ENCODE data around the gene ATL3.

ATL3 gene

GRCh38 chr11:63713766-63714165, 42.6 kb upstream of the ATL3 start:
- Histone ChIP-seq H3K9me3 (ENCODE audit: control insufficient read depth, insufficient read depth, low read depth, low read length) (no peaks in the 10 kb centered on the region), H3K4me1 (ENCODE audit: control insufficient read depth, insufficient read depth, low read length) (0 out of 2 replicates have a peak, but pooled peaks cover 2% of the 10 kb centered on the region), H3K36me3 (ENCODE audit: control insufficient read depth in 2 of 2, insufficient read depth in 1 of 2, low read length in 2 of 2) (peaks cover 0 to under 1% of the 10 kb centered on the region in 2 experiments; a peak in 2 of 3 replicates), H3K4me3 (ENCODE audit: low read depth, low read length) (no peak overlapping the region), H3K27ac (ENCODE audit: extremely low read depth, low read depth, low read length) (no peak overlapping the region)
- CTCF ChIA-PET: interaction anchor here (3.7 kb wide), 1 partner anchor 23 kb away, joined by 14 read pairs; no protein-coding TSS in a partner anchor
- POLR2A ChIA-PET: no interaction called here
- TF ChIP-seq PATZ1 (tag by site-specific recombination; IDR thresholded peaks at IDR 0.05) (no peak), ZNF501 (tag by site-specific recombination; IDR thresholded peaks at IDR 0.05) (no peak), ZNF362 (tag by site-specific recombination; IDR thresholded peaks at IDR 0.05) (no peak), ZNF513 (tag by site-specific recombination; IDR thresholded peaks at IDR 0.05) (no peak), YY1 (tag by site-specific recombination; IDR thresholded peaks at IDR 0.05) (no peak), PRDM1 (tag by site-specific recombination; IDR thresholded peaks at IDR 0.05) (no peak), ZBTB48 (tag by site-specific recombination; IDR thresholded peaks at IDR 0.05) (no peak), HOXA7 (CRISPR knock-in tag; IDR thresholded peaks at IDR 0.05; ENCODE audit: borderline replicate concordance) (no peak), ZNF16 (tag by site-specific recombination; IDR thresholded peaks at IDR 0.05; ENCODE audit: low read depth) (no peak)

- Histone ChIP-seq H3K4me3 (ENCODE audit: low read depth, low read length) (no peak overlapping the region), H3K27ac (ENCODE audit: extremely low read depth, low read depth, low read length) (no peak overlapping the region), H3K4me1 (ENCODE audit: control insufficient read depth, insufficient read depth, low read length) (0 out of 2 replicates have a peak, but pooled peaks cover 2% of the 10 kb centered on the region), H3K9me3 (ENCODE audit: control insufficient read depth, insufficient read depth, low read depth, low read length) (no peaks in the 10 kb centered on the region), H3K36me3 (ENCODE audit: control insufficient read depth in 2 of 2, insufficient read depth in 1 of 2, low read length in 2 of 2) (no peaks in the 10 kb centered on the region)
- no peak for TF ChIP-seq ZNF621 (tag by site-specific recombination; IDR thresholded peaks at IDR 0.05)
- TF ChIP-seq ZNF473 (tag by site-specific recombination; IDR thresholded peaks at IDR 0.05): no peak
- TF ChIP-seq YY2 (tag by site-specific recombination; IDR thresholded peaks at IDR 0.05): no peak
- TF ChIP-seq KLF8 (tag by site-specific recombination; IDR thresholded peaks at IDR 0.05): no peak
- TF ChIP-seq ZNF23 (tag by site-specific recombination; IDR thresholded peaks at IDR 0.05; ENCODE audit: borderline replicate concordance): no peak
- TF ChIP-seq HIC1 (tag by site-specific recombination; IDR thresholded peaks at IDR 0.05): no peak
- no peak for TF ChIP-seq ZNF610 (tag by site-specific recombination; IDR thresholded peaks at IDR 0.05; ENCODE audit: borderline replicate concordance)
- TF ChIP-seq ZNF16 (tag by site-specific recombination; IDR thresholded peaks at IDR 0.05; ENCODE audit: low read depth): no peak
- TF ChIP-seq ZNF174 (tag by site-specific recombination; IDR thresholded peaks at IDR 0.05): no peak
- CTCF ChIA-PET: interaction anchor here (1.1 to 1.2 kb wide), 2 partner anchors 27 to 76 kb away, joined by 3 to 6 read pairs; no protein-coding TSS in a partner anchor
- POLR2A ChIA-PET: no interaction called here
Observed at GRCh38 chr11:63711838-63712237, 40.7 kb upstream of the ATL3 start.
